Muscle layer of duodenum (tissue), 2 donors: ENCODE measurements around the gene PTCH1.

ENCODE experiments used
- H3K27ac ChIP-seq: one replicate; pipeline ENCODE4 v1.7.0; 2013; ENCODE audit warnings: mild to moderate bottlenecking, low read length
- H3K27me3 ChIP-seq: one replicate; pipeline ENCODE4 v1.7.0; 2013; ENCODE audit warnings: low read depth, mild to moderate bottlenecking, control low read depth, low read length
- H3K36me3 ChIP-seq, 2 donors: one replicate each; pipeline ENCODE4 v1.7.0; 2013; ENCODE audit warnings: low read length in 2 of 2, control low read depth in 1 of 2, mild to moderate bottlenecking in 1 of 2; ENCODE audit not compliant: insufficient read depth in 2 of 2, control insufficient read depth in 1 of 2
- H3K4me1 ChIP-seq, 2 donors: one replicate each; pipeline ENCODE4 v1.7.0; 2013; ENCODE audit warnings: low read length in 2 of 2, mild to moderate bottlenecking in 2 of 2, control low read depth in 1 of 2, moderate library complexity in 1 of 2; ENCODE audit not compliant: insufficient read depth in 2 of 2, control insufficient read depth in 1 of 2
- H3K4me3 ChIP-seq, 2 donors: one replicate each; pipeline ENCODE4 v1.7.0; 2013; ENCODE audit warnings: low read length in 2 of 2, low read depth in 1 of 2, mild to moderate bottlenecking in 1 of 2
- H3K9me3 ChIP-seq, 2 donors: one replicate each; pipeline ENCODE4 v1.7.0; 2013; ENCODE audit warnings: low read length in 2 of 2, control low read depth in 1 of 2, mild to moderate bottlenecking in 1 of 2; ENCODE audit not compliant: control insufficient read depth in 1 of 2
- donor health status: healthy.

Gene PTCH1

GRCh38 chr9:95505072-95505716 lies 11.6 kb downstream of the PTCH1 start:
- Histone ChIP-seq H3K36me3 (no peaks in the 10 kb centered on the region), H3K27me3 (no peaks in the 10 kb centered on the region), H3K27ac (no peak overlapping the region), H3K4me3 (peak overlapping the region; percentile 50 to 52), H3K4me1 (peaks cover 3 to 10% of the 10 kb centered on the region in 2 donors), H3K9me3 (no peaks in the 10 kb centered on the region)

- Histone ChIP-seq H3K27me3 (no peaks in the 10 kb centered on the region), H3K36me3 (no peaks in the 10 kb centered on the region), H3K4me3 (peak overlapping the region in 1 of 2 donors; percentile 52), H3K27ac (no peak overlapping the region), H3K9me3 (no peaks in the 10 kb centered on the region), H3K4me1 (peaks cover 3 to 4% of the 10 kb centered on the region in 2 donors)
These were observed 12.5 kb downstream of the PTCH1 start for GRCh38 chr9:95504053-95504963.

GRCh38 chr9:95503369-95503768 lies 13.4 kb downstream of the PTCH1 start:
- Histone ChIP-seq H3K27me3 (no peaks in the 10 kb centered on the region), H3K9me3 (no peaks in the 10 kb centered on the region), H3K4me1 (peaks cover 5% of the 10 kb centered on the region in 2 donors), H3K27ac (no peak overlapping the region), H3K36me3 (no peaks in the 10 kb centered on the region), H3K4me3 (no peak overlapping the region)

- Histone ChIP-seq H3K4me3 (no peak overlapping the region), H3K36me3 (no peaks in the 10 kb centered on the region), H3K27me3 (no peaks in the 10 kb centered on the region), H3K9me3 (no peaks in the 10 kb centered on the region), H3K27ac (no peak overlapping the region), H3K4me1 (peaks cover 5 to 12% of the 10 kb centered on the region in 2 donors)
These were observed 14.5 kb downstream of the PTCH1 start for GRCh38 chr9:95502248-95502647.

- Histone ChIP-seq H3K4me1 (peaks cover 5 to 12% of the 10 kb centered on the region in 2 donors), H3K27me3 (no peaks in the 10 kb centered on the region), H3K9me3 (no peaks in the 10 kb centered on the region), H3K36me3 (no peaks in the 10 kb centered on the region), H3K4me3 (no peak overlapping the region), H3K27ac (no peak overlapping the region)
These were observed 16.9 kb downstream of the PTCH1 start for GRCh38 chr9:95499847-95500246.

- peaks cover 6 to 10% of the 10 kb centered on the region in 2 donors for H3K4me1 ChIP-seq
- no peaks in the 10 kb centered on the region for H3K36me3 ChIP-seq
- no peaks in the 10 kb centered on the region for H3K9me3 ChIP-seq
- H3K4me3 ChIP-seq = no peak overlapping the region
- no peaks in the 10 kb centered on the region for H3K27me3 ChIP-seq
- H3K27ac ChIP-seq = no peak overlapping the region
These were observed 17.6 kb downstream of the PTCH1 start for GRCh38 chr9:95499046-95499676.

GRCh38 chr9:95498641-95499040 lies 18.1 kb downstream of the PTCH1 start:
- H3K4me3 ChIP-seq = no peak overlapping the region
- H3K27ac ChIP-seq = no peak overlapping the region
- H3K9me3 ChIP-seq = no peaks in the 10 kb centered on the region
- H3K27me3 ChIP-seq = no peaks in the 10 kb centered on the region
- H3K36me3 ChIP-seq = no peaks in the 10 kb centered on the region
- peaks cover 9% of the 10 kb centered on the region in 2 donors for H3K4me1 ChIP-seq

- peaks cover 9% of the 10 kb centered on the region in 2 donors for H3K4me1 ChIP-seq
- H3K27ac ChIP-seq = no peak overlapping the region
- no peak overlapping the region for H3K4me3 ChIP-seq
- H3K27me3 ChIP-seq = no peaks in the 10 kb centered on the region
- H3K36me3 ChIP-seq = no peaks in the 10 kb centered on the region
- H3K9me3 ChIP-seq = no peaks in the 10 kb centered on the region
These were observed 19.0 kb downstream of the PTCH1 start for GRCh38 chr9:95497772-95498171.

- Histone ChIP-seq H3K4me3 (no peak overlapping the region), H3K36me3 (no peaks in the 10 kb centered on the region), H3K27me3 (no peaks in the 10 kb centered on the region), H3K4me1 (peaks cover 9% of the 10 kb centered on the region in 2 donors), H3K9me3 (no peaks in the 10 kb centered on the region), H3K27ac (no peak overlapping the region)
These were observed 20.1 kb downstream of the PTCH1 start for GRCh38 chr9:95496687-95497086.

- Histone ChIP-seq H3K27me3 (no peaks in the 10 kb centered on the region), H3K27ac (no peak overlapping the region), H3K4me3 (no peak overlapping the region), H3K9me3 (no peaks in the 10 kb centered on the region), H3K4me1 (peaks cover 9% of the 10 kb centered on the region in 2 donors), H3K36me3 (no peaks in the 10 kb centered on the region)
These were observed 20.8 kb downstream of the PTCH1 start for GRCh38 chr9:95495961-95496360.

- no peak overlapping the region for H3K27ac ChIP-seq
- no peak overlapping the region for H3K4me3 ChIP-seq
- no peaks in the 10 kb centered on the region for H3K9me3 ChIP-seq
- no peaks in the 10 kb centered on the region for H3K36me3 ChIP-seq
- H3K4me1 ChIP-seq = peaks cover 9% of the 10 kb centered on the region in 2 donors
- no peaks in the 10 kb centered on the region for H3K27me3 ChIP-seq
These were observed 21.2 kb downstream of the PTCH1 start for GRCh38 chr9:95495529-95495928.
